ENCODE results near the gene NPM1. TPM values are rescaled to one million over a fixed set of nuclear protein-coding genes. Genes with fewer than 3 reads are reported as not detected.
A peak's percentile ranks its signal among the peaks of the same experiment; 100 is the strongest.

NPM1 gene
- total RNA-seq (ENCODE audit: unreplicated experiment): 1,016 TPM
- long read RNA-seq, transcript NPM1-201 (11 exons, 1,758 nt): major isoform, 952 of 1,036 reads
- long read RNA-seq, transcript NPM1-202 (10 exons, 1,237 nt): minor isoform, 10 of 1,036 reads
- long read RNA-seq, transcript NPM1-203 (10 exons, 1,598 nt): minor isoform, 34 of 1,036 reads
- long read RNA-seq, partial matches to known transcripts: 6 of 1,036 reads
- long read RNA-seq, other reads (novel, unspliced or antisense): 33 of 1,036 reads

GRCh38 chr5:171387345-171387969 is at the start of gene NPM1:
Gene NPM1, plus strand, starts transcription at chr5:171387849. Its CDS starts 100 bp downstream, at chr5:171387949.
- peaks cover 11% of the 10 kb centered on the region for H3K27me3 Mint-ChIP-seq (ENCODE audit: unreplicated experiment)
- H3K4me1 Mint-ChIP-seq (ENCODE audit: unreplicated experiment): peaks cover 26% of the 10 kb centered on the region

GRCh38 chr5:171340042-171340441 is 47.6 kb upstream of the NPM1 start:
- DNase-seq (ENCODE audit: low spot score): no peak
- H3K36me3 Mint-ChIP-seq (ENCODE audit: low read depth, unreplicated experiment): no peaks in the 10 kb centered on the region
- H3K4me1 Mint-ChIP-seq (ENCODE audit: unreplicated experiment): no peaks in the 10 kb centered on the region
- H3K9me3 Mint-ChIP-seq (ENCODE audit: unreplicated experiment): no peaks in the 10 kb centered on the region
- no peak for TF ChIP-seq CTCF (IDR thresholded peaks at IDR 0.05; ENCODE audit: unreplicated experiment)
- no peak overlapping the region for H3K4me3 Mint-ChIP-seq (ENCODE audit: unreplicated experiment)
- H3K27ac Mint-ChIP-seq (ENCODE audit: unreplicated experiment): no peak overlapping the region
- peaks cover 3% of the 10 kb centered on the region for H3K27me3 Mint-ChIP-seq (ENCODE audit: unreplicated experiment)

More at GRCh38 chr5:171387345-171387969, at the start of gene NPM1:
- Mint-ChIP-seq H3K36me3 (ENCODE audit: low read depth, unreplicated experiment) (peaks cover 12% of the 10 kb centered on the region), H3K27ac (ENCODE audit: unreplicated experiment) (peak within 1 kb of the TSS; percentile 98), H3K4me3 (ENCODE audit: unreplicated experiment) (peak within 1 kb of the TSS; percentile 98), H3K9me3 (ENCODE audit: unreplicated experiment) (no peaks in the 10 kb centered on the region)
- no peak for TF ChIP-seq CTCF (IDR thresholded peaks at IDR 0.05; ENCODE audit: unreplicated experiment)
- peak; percentile 97 for DNase-seq (ENCODE audit: low spot score)

- Mint-ChIP-seq H3K27ac (ENCODE audit: unreplicated experiment) (no peak overlapping the region), H3K4me1 (ENCODE audit: unreplicated experiment) (no peaks in the 10 kb centered on the region), H3K36me3 (ENCODE audit: low read depth, unreplicated experiment) (no peaks in the 10 kb centered on the region), H3K9me3 (ENCODE audit: unreplicated experiment) (no peaks in the 10 kb centered on the region), H3K27me3 (ENCODE audit: unreplicated experiment) (no peaks in the 10 kb centered on the region), H3K4me3 (ENCODE audit: unreplicated experiment) (no peak overlapping the region)
- TF ChIP-seq CTCF (IDR thresholded peaks at IDR 0.05; ENCODE audit: unreplicated experiment): no peak
- no peak for DNase-seq (ENCODE audit: low spot score)
These were observed 47.2 kb upstream of the NPM1 start for GRCh38 chr5:171340491-171340890.

GRCh38 chr5:171342362-171343111 is 45.1 kb upstream of the NPM1 start:
- peak; percentile 54 for TF ChIP-seq CTCF (IDR thresholded peaks at IDR 0.05; ENCODE audit: unreplicated experiment)
- Mint-ChIP-seq H3K27ac (ENCODE audit: unreplicated experiment) (no peak overlapping the region), H3K4me3 (ENCODE audit: unreplicated experiment) (no peak overlapping the region), H3K4me1 (ENCODE audit: unreplicated experiment) (no peaks in the 10 kb centered on the region), H3K36me3 (ENCODE audit: low read depth, unreplicated experiment) (no peaks in the 10 kb centered on the region), H3K27me3 (ENCODE audit: unreplicated experiment) (no peaks in the 10 kb centered on the region), H3K9me3 (ENCODE audit: unreplicated experiment) (no peaks in the 10 kb centered on the region)
- DNase-seq (ENCODE audit: low spot score): peak; percentile 58
